GM18526 (cell line): Measurements from ENCODE around the gene CUL7.

Source experiments
- POLR2A ChIP-seq: IDR thresholded peaks from 3 replicates; pipeline ENCODE4 v1.6.1; 2011; ENCODE audit not compliant: insufficient read length; ENCODE audit errors: extremely low read depth

The CUL7 gene

GRCh38 chr6:43060034-43060754 lies 6.5 kb upstream of the CUL7 start:
- no peak for TF ChIP-seq POLR2A

- TF ChIP-seq POLR2A: peak; percentile 91
Measured at GRCh38 chr6:43059168-43060033, 5.8 kb upstream of the CUL7 start, which contains the start of the genes KLC4 and MRPL2. KLC4 (plus strand) TSS chr6:43059631; CDS start chr6:43061336, 1,705 bp downstream. MRPL2 (minus strand) TSS chr6:43059434; CDS start chr6:43059381, 53 bp downstream.

- no peak for TF ChIP-seq POLR2A
Measured at GRCh38 chr6:43058531-43058930, 4.9 kb upstream of the CUL7 start.

GRCh38 chr6:43055966-43056365 lies 2.3 kb upstream of the CUL7 start:
- TF ChIP-seq POLR2A: no peak

GRCh38 chr6:43054206-43054943 lies 724 bp upstream of the CUL7 start:
- TF ChIP-seq POLR2A: no peak

- TF ChIP-seq POLR2A: no peak
Measured at GRCh38 chr6:43052842-43053544, 658 bp downstream of the CUL7 start.

GRCh38 chr6:43052225-43052841 lies 1.3 kb downstream of the CUL7 start:
- no peak for TF ChIP-seq POLR2A

- TF ChIP-seq POLR2A: no peak
Measured at GRCh38 chr6:43050981-43051380, 2.7 kb downstream of the CUL7 start.

- TF ChIP-seq POLR2A: no peak
Measured at GRCh38 chr6:43047998-43048397, 5.7 kb downstream of the CUL7 start.

- no peak for TF ChIP-seq POLR2A
Measured at GRCh38 chr6:43045371-43045930, 8.2 kb downstream of the CUL7 start.

- no peak for TF ChIP-seq POLR2A
Measured at GRCh38 chr6:43043310-43043709, 10.3 kb downstream of the CUL7 start.

- TF ChIP-seq POLR2A: no peak
Measured at GRCh38 chr6:43040542-43041257, 13.0 kb downstream of the CUL7 start.

- TF ChIP-seq POLR2A: no peak
Measured at GRCh38 chr6:43038727-43039126, 14.9 kb downstream of the CUL7 start.
